GM10266 (cell line): ENCODE results near the gene SERTAD4.

Source experiments
- DNase-seq: peaks from one replicate; pipeline ENCODE4 v3.0.0; 2012; ENCODE audit errors: extremely low spot score
- CTCF ChIP-seq: IDR thresholded peaks from 2 replicates; pipeline ENCODE4 v1.5.1; 2012; ENCODE audit warnings: mild to moderate bottlenecking, low read depth; ENCODE audit not compliant: control insufficient read depth, insufficient read depth; ENCODE audit errors: missing control alignments

The SERTAD4 gene

GRCh38 chr1:210237981-210238380, 5.4 kb downstream of the SERTAD4 start:
- TF ChIP-seq CTCF: no peak
- no peak for DNase-seq

- no peak for TF ChIP-seq CTCF
- no peak for DNase-seq
Observed at GRCh38 chr1:210239349-210240111, 6.9 kb downstream of the SERTAD4 start.

GRCh38 chr1:210241121-210241520, 8.5 kb downstream of the SERTAD4 start:
- no peak for TF ChIP-seq CTCF
- DNase-seq: no peak

- no peak for TF ChIP-seq CTCF
- no peak for DNase-seq
Observed at GRCh38 chr1:210244746-210245367, 12.3 kb downstream of the SERTAD4 start.

- no peak for DNase-seq
- TF ChIP-seq CTCF: no peak
Observed at GRCh38 chr1:210246447-210246846, 13.9 kb downstream of the SERTAD4 start.

- DNase-seq: no peak
- TF ChIP-seq CTCF: no peak
Observed at GRCh38 chr1:210248341-210248740, 15.7 kb downstream of the SERTAD4 start.

- no peak for TF ChIP-seq CTCF
- DNase-seq: peak; percentile 45
Observed at GRCh38 chr1:210250665-210250997, 18.0 kb downstream of the SERTAD4 start.
